Endothelial cell of umbilical vein (primary cell): Measurements from ENCODE around the gene ARL13A. TPM values are rescaled to one million over a fixed set of nuclear protein-coding genes. Genes with fewer than 3 reads are reported as not detected.
A peak's percentile ranks its signal among the peaks of the same experiment; 100 is the strongest.

ENCODE experiments used
- BruUV-seq: library from RNA; stranded (reverse); fragments of 400-500 nt; replicated peaks from 2 replicates; lab custom pipeline; 2021; lab: Mats Ljungman, UMichigan
- CTCF ChIA-PET: fragments of 300-600, 350-600 bp; sonication (Branson Sonifier 250); formaldehyde crosslinking; loops from one replicate; lab custom pipeline; 2021; ENCODE audit warnings: antibody characterized with exemption, inconsistent platforms; lab: Charles Lee
- POLR2A ChIA-PET: fragments of 300-600, 350-600 bp; sonication (Branson Sonifier 250); formaldehyde crosslinking; loops from one replicate; lab custom pipeline; 2021; ENCODE audit warnings: antibody characterized with exemption, inconsistent platforms; lab: Charles Lee
- DNase-seq: peaks from one replicate; pipeline ENCODE4 v3.0.0-alpha.2; 2011; ENCODE audit warnings: low read depth, low spot score
- FAIRE-seq: peaks from 2 replicates; lab custom pipeline; 2011; peaks lifted over from hg19 to GRCh38; lab: Jason Lieb, UNC
- H2AFZ ChIP-seq: 2 replicates; pipeline ENCODE4 v1.6.0; 2012; ENCODE audit warnings: low read depth, low read length, control low read depth, inconsistent platforms
- H3K27ac ChIP-seq: 2 replicates; pipeline ENCODE4 v1.5.1; 2011; ENCODE audit warnings: low read depth, mild to moderate bottlenecking, control low read depth, low read length, moderate library complexity; ENCODE audit not compliant: insufficient read depth
- H3K27me3 ChIP-seq, 2 experiments: 2 replicates each; pipeline versions ENCODE4 v1.6.0 to v1.6.1; 2011; ENCODE audit warnings: low read length in 2 of 2, mixed read lengths in 1 of 2; ENCODE audit not compliant: control insufficient read depth in 2 of 2, insufficient read depth in 2 of 2
- H3K36me3 ChIP-seq, 2 experiments: 2 replicates in 1 of 2; 3 replicates in 1 of 2; pipeline ENCODE4 v1.5.1; 2011; ENCODE audit warnings: low read length in 2 of 2, mild to moderate bottlenecking in 1 of 2, moderate library complexity in 1 of 2; ENCODE audit not compliant: control insufficient read depth in 2 of 2, insufficient read depth in 2 of 2; ENCODE audit errors: extremely low read depth in 1 of 2
- H3K4me1 ChIP-seq: 3 replicates; pipeline ENCODE4 v1.5.1; 2011; ENCODE audit warnings: mild to moderate bottlenecking, low read length; ENCODE audit not compliant: control insufficient read depth, insufficient read depth; ENCODE audit errors: extremely low read depth
- H3K4me2 ChIP-seq: 2 replicates; pipeline ENCODE4 v1.6.1; 2011; ENCODE audit warnings: low read length, control low read depth, mixed read lengths; ENCODE audit not compliant: insufficient read depth
- H3K4me3 ChIP-seq, 3 experiments: fragments of 200-600 bp in 1 of 3; sonication (generic), shearing (Covaris generic) in 1 of 3; replicated peaks in 1 of 3; 2 replicates each; pipeline ENCODE4 v1.5.1; 2011 to 2016; ENCODE audit warnings: control low read depth in 3 of 3, low read length in 3 of 3, mild to moderate bottlenecking in 2 of 3, inconsistent platforms in 1 of 3, low read depth in 1 of 3, moderate library complexity in 1 of 3; ENCODE audit not compliant: insufficient read depth in 1 of 3
- H3K79me2 ChIP-seq: 2 replicates; pipeline ENCODE4 v1.6.0; 2012; ENCODE audit warnings: low read length, inconsistent platforms; ENCODE audit not compliant: control insufficient read depth, insufficient read depth
- H3K9ac ChIP-seq: replicated peaks from 2 replicates; pipeline ENCODE3; 2011; ENCODE audit warnings: low read length, control low read depth; ENCODE audit not compliant: insufficient read depth; ENCODE audit errors: extremely low read depth
- H3K9me1 ChIP-seq: replicated peaks from 3 replicates; pipeline ENCODE4 v1.6.0; 2011; ENCODE audit warnings: mild to moderate bottlenecking, low read length; ENCODE audit not compliant: control insufficient read depth, insufficient read depth; ENCODE audit errors: extremely low read depth
- H3K9me3 ChIP-seq: replicated peaks from 2 replicates; pipeline ENCODE4 v1.5.1; 2012; ENCODE audit warnings: low read length, inconsistent platforms; ENCODE audit not compliant: control insufficient read depth, insufficient read depth
- H4K20me1 ChIP-seq: replicated peaks from 2 replicates; pipeline ENCODE3; 2011; ENCODE audit warnings: mild to moderate bottlenecking, low read length; ENCODE audit not compliant: control insufficient read depth, insufficient read depth; ENCODE audit errors: extremely low read depth
- EZH2 ChIP-seq: IDR thresholded peaks from 2 replicates; pipeline ENCODE4 v1.6.1; 2012; ENCODE audit warnings: borderline replicate concordance, low read depth, mild to moderate bottlenecking, moderate library complexity, low read length, inconsistent platforms; ENCODE audit not compliant: severe bottlenecking
- FOS ChIP-seq: IDR thresholded peaks from 2 replicates; pipeline ENCODE4 v1.6.1; 2011; ENCODE audit warnings: mild to moderate bottlenecking, low read length, moderate library complexity, borderline replicate concordance; ENCODE audit not compliant: insufficient read depth
- JUN ChIP-seq: IDR thresholded peaks from 2 replicates; pipeline ENCODE4 v1.6.1; 2011; ENCODE audit warnings: borderline replicate concordance, low read depth; ENCODE audit not compliant: insufficient read length, insufficient read depth
- dilution Hi-C: fragments of 300-500 bp; cut with MboI; formaldehyde crosslinking; loops from one replicate; pipeline ENCODE4 v1.15.0; 2019; ENCODE audit warnings: low sequenced_read_pairs; ENCODE audit not compliant: extremely low pct_ligation_motif_present
- intact Hi-C: fragments of 100-400 bp; cut with micrococcal nuclease; formaldehyde crosslinking; loops from one replicate; pipeline ENCODE4 v1.10.0; 2022
- polyA plus RNA-seq, 4 experiments: library from polyadenylated mRNA; depleted of rRNA in 3 of 4; stranded (reverse) in 3 of 4; unstranded in 1 of 4; fragments of >200 nt; gene quantifications; 2 replicates each; pipeline versions ENCODE4 v1.2.1 to v1.2.3, GENCODE V29; 2011 to 2012; ENCODE audit warnings: missing spikeins in 1 of 4
- total RNA-seq: library from RNA; stranded (reverse); gene quantifications from 2 replicates; pipeline ENCODE4 v1.2.3, GENCODE V29; 2021
- TF ChIP-seq, protein P1 (sequence below), 2 donors: IDR thresholded peaks; 1 replicate in 1 of 2; 2 replicates in 1 of 2; pipeline ENCODE4 v1.5.1; 2011; ENCODE audit warnings: low read length in 2 of 2, mild to moderate bottlenecking in 2 of 2, moderate library complexity in 2 of 2, control low read depth in 1 of 2, inconsistent platforms in 1 of 2, low read depth in 1 of 2; ENCODE audit not compliant: insufficient read depth in 1 of 2; ENCODE audit errors: extremely low read depth in 1 of 2

ARL13A gene
- total and polyA plus RNA-seq, 2 donors (not counting 3 experiments of a cell fraction or from before 2014, with no cell fraction given) = not detected

DNA sequence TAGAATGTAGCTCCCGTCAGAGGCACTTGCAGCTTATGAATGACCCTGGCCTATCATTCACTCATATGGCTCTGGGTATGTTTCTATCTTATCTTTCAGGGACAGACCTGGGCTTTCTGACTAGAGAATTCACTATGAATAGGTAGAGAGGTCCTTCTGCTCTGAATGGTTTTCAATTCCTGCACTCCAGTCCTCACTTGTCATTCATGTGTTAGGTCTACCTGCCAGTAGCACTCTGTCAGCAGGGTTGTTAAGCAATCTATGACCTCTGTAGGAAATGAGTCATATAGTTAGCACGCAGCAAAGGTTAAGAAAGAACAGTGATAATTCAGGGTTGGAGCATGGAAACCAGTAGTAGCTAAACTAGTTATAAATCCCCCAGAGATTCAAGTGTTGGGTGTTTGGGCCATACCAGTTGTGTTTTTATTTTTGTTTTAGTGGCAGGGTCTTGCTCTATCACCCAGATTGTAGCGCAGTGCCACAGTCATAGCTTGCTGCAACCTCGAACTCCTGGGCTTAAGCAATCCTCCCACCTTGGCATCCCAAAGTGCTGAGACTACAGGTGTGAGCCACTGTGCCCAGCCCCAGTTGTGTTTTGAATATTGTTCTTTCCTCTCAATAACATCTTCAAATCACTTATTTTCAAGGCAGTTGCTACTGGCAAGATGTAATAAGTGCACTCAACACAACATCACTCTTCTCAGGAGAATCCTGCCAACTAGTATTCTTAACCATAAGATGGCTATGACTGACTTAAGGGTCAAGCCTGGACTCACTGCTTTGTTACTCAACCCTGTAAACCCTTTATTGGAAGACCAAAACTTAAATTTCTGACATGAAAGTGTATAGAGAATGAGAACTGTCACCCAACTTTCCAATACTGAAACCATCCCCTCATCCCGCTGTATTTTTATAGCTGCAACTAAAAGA lies 25.1 kb downstream of the ARL13A start:
- Histone ChIP-seq H4K20me1 (no peaks in the 10 kb centered on the region), H3K9ac (no peak overlapping the region), H3K27me3 (no peaks in the 10 kb centered on the region), H3K9me3 (no peaks in the 10 kb centered on the region), H3K4me2 (peak overlapping the region; percentile 22), H3K79me2 (no peaks in the 10 kb centered on the region), H3K36me3 (peaks cover 0 to 3% of the 10 kb centered on the region in 2 experiments), H3K4me3 (no peak overlapping the region), H2AFZ (no peak overlapping the region), H3K27ac (peak overlapping the region; percentile 4), H3K4me1 (peaks cover 20% of the 10 kb centered on the region), H3K9me1 (no peaks in the 10 kb centered on the region)
- peak; percentile 41 for DNase-seq
- FAIRE-seq = peak; percentile 99
- dilution Hi-C loops (no loop called here), intact Hi-C loops (loop anchor here (2.0 kb wide), 1 partner anchor 22 kb away; no protein-coding TSS in a partner anchor)
- TF ChIP-seq FOS = peak; percentile 49
- TF ChIP-seq, protein P1, sequence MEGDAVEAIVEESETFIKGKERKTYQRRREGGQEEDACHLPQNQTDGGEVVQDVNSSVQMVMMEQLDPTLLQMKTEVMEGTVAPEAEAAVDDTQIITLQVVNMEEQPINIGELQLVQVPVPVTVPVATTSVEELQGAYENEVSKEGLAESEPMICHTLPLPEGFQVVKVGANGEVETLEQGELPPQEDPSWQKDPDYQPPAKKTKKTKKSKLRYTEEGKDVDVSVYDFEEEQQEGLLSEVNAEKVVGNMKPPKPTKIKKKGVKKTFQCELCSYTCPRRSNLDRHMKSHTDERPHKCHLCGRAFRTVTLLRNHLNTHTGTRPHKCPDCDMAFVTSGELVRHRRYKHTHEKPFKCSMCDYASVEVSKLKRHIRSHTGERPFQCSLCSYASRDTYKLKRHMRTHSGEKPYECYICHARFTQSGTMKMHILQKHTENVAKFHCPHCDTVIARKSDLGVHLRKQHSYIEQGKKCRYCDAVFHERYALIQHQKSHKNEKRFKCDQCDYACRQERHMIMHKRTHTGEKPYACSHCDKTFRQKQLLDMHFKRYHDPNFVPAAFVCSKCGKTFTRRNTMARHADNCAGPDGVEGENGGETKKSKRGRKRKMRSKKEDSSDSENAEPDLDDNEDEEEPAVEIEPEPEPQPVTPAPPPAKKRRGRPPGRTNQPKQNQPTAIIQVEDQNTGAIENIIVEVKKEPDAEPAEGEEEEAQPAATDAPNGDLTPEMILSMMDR (IDR thresholded peaks at IDR 0.05; ENCODE audit: extremely low read depth in 1 of 2, insufficient read depth in 1 of 2, low read depth in 1 of 2, low read length in 2 of 2) = no peak
- no peak for TF ChIP-seq EZH2
- peak; percentile 72 for TF ChIP-seq JUN
- POLR2A ChIA-PET = no interaction called here
- CTCF ChIA-PET = no interaction called here
- no TSS peak for BruUV-seq
